HepG2 (cell line): ENCODE results near the gene IKZF3. TPM values are rescaled to one million over a fixed set of nuclear protein-coding genes. Genes with fewer than 3 reads are reported as not detected.

Experiments
- AGO2 ChIP-seq: fragments of 200-400 bp; formaldehyde crosslinking; optimal IDR thresholded peaks from 2 replicates; pipeline ENCODE3; 2017; ENCODE audit warnings: mild to moderate bottlenecking, low read depth, low read length, moderate library complexity
- ATF7 ChIP-seq, 2 experiments: fragments of 450-650 bp in 1 of 2; sonication (generic) in 1 of 2; formaldehyde crosslinking in 1 of 2; IDR thresholded peaks; 2 replicates each; pipeline versions ENCODE4 v1.4.0 to v1.6.1; 2016 to 2020; ENCODE audit warnings: antibody characterized with exemption in 1 of 2, mild to moderate bottlenecking in 1 of 2, missing genetic modification reagents in 1 of 2
- FOXA1 ChIP-seq, 2 experiments: fragments of 450-650 bp in 1 of 2; sonication (generic) in 1 of 2; formaldehyde crosslinking in 1 of 2; IDR thresholded peaks; 2 replicates each; pipeline versions ENCODE4 v1.4.0 to v1.6.1; 2016 to 2020; ENCODE audit warnings: missing genetic modification reagents in 1 of 2
- GATAD1 ChIP-seq: IDR thresholded peaks from 2 replicates; pipeline ENCODE4 v1.6.1; 2016; ENCODE audit warnings: missing genetic modification reagents, missing compliant biosample characterization
- HMG20B ChIP-seq: conservative IDR thresholded peaks from 2 replicates; pipeline ENCODE4 v1.6.1; 2016; ENCODE audit warnings: missing genetic modification reagents, missing compliant biosample characterization
- HOXA5 ChIP-seq: sonication (generic); formaldehyde crosslinking; IDR thresholded peaks from 2 replicates; pipeline ENCODE4 v1.4.0; 2020; ENCODE audit warnings: missing genetic modification reagents
- JARID2 ChIP-seq: sonication (generic); formaldehyde crosslinking; IDR thresholded peaks from 2 replicates; pipeline ENCODE4 v1.8.1; 2023; ENCODE audit warnings: missing genetic modification reagents, inconsistent platforms; ENCODE audit not compliant: insufficient replicate concordance
- MAFF ChIP-seq: IDR thresholded peaks from 2 replicates; pipeline ENCODE4 v1.6.1; 2011; ENCODE audit warnings: low read depth, low read length, improper control_type of control experiment
- MYC ChIP-seq: sonication (generic); formaldehyde crosslinking; IDR thresholded peaks from 2 replicates; pipeline ENCODE4 v1.9.0; 2021; ENCODE audit warnings: missing genetic modification reagents, borderline replicate concordance
- NFATC3 ChIP-seq: sonication (generic); formaldehyde crosslinking; IDR thresholded peaks from 2 replicates; pipeline ENCODE4 v1.5.1; 2020; ENCODE audit warnings: mild to moderate bottlenecking, missing genetic modification reagents
- NRL ChIP-seq: sonication (generic); formaldehyde crosslinking; IDR thresholded peaks from 2 replicates; pipeline ENCODE4 v1.5.0; 2020; ENCODE audit warnings: missing genetic modification reagents, mild to moderate bottlenecking, moderate library complexity, borderline replicate concordance
- PRDM15 ChIP-seq: sonication (generic); formaldehyde crosslinking; IDR thresholded peaks from 2 replicates; pipeline ENCODE4 v1.4.0; 2020; ENCODE audit warnings: missing genetic modification reagents
- TBP ChIP-seq: sonication (generic); formaldehyde crosslinking; IDR thresholded peaks from 2 replicates; pipeline ENCODE4 v1.5.0; 2020; ENCODE audit warnings: missing genetic modification reagents
- TMF1 ChIP-seq: sonication (generic); formaldehyde crosslinking; IDR thresholded peaks from 2 replicates; pipeline ENCODE4 v1.8.1; 2022; ENCODE audit warnings: low read depth, missing genetic modification reagents
- ZBTB3 ChIP-seq: sonication (generic); formaldehyde crosslinking; IDR thresholded peaks from 2 replicates; pipeline ENCODE4 v1.4.0; 2020; ENCODE audit warnings: low read depth, mild to moderate bottlenecking, moderate library complexity, missing genetic modification reagents, borderline replicate concordance
- ZFAT ChIP-seq: sonication (generic); formaldehyde crosslinking; conservative IDR thresholded peaks from 2 replicates; pipeline ENCODE4 v1.8.1; 2023; ENCODE audit warnings: missing genetic modification reagents, inconsistent platforms
- ZNF12 ChIP-seq: sonication (generic); formaldehyde crosslinking; IDR thresholded peaks from 2 replicates; pipeline ENCODE4 v1.5.0; 2020; ENCODE audit warnings: missing genetic modification reagents
- ZNF274 ChIP-seq: sonication (generic); formaldehyde crosslinking; IDR thresholded peaks from 2 replicates; pipeline ENCODE4 v1.5.1; 2020; ENCODE audit warnings: mild to moderate bottlenecking, missing genetic modification reagents
- ZNF383 ChIP-seq: sonication (generic); formaldehyde crosslinking; IDR thresholded peaks from 2 replicates; pipeline ENCODE4 v1.4.0; 2020; ENCODE audit warnings: missing genetic modification reagents, mild to moderate bottlenecking, borderline replicate concordance
- ZNF614 ChIP-seq: IDR thresholded peaks from 2 replicates; pipeline ENCODE4 v1.6.1; 2018; ENCODE audit warnings: missing biosample characterization, missing genetic modification reagents, inconsistent platforms, borderline replicate concordance
- ZNF891 ChIP-seq: sonication (generic); formaldehyde crosslinking; IDR thresholded peaks from 2 replicates; pipeline ENCODE4 v1.5.0; 2020; ENCODE audit warnings: mild to moderate bottlenecking, missing genetic modification reagents
- polyA plus RNA-seq, 8 experiments: library from polyadenylated mRNA; depleted of rRNA in 3 of 8; stranded (reverse) in 7 of 8; unstranded in 1 of 8; fragments of >200 nt; fragmentation: Illumina TruSeq in 4 of 8; extraction: Trizol in 4 of 8; gene quantifications; 2 replicates each; pipeline versions ENCODE4 v1.2.1 to v1.2.3, GENCODE V29; 2011 to 2016; ENCODE audit warnings: low read depth in 4 of 8, missing spikeins in 1 of 8, mixed read lengths in 1 of 8; ENCODE audit not compliant: insufficient read depth in 1 of 8
- total RNA-seq, 5 experiments: library from RNA; depleted of rRNA; stranded (reverse); fragments of >200 nt; fragmentation: Illumina TruSeq; extraction: Trizol; gene quantifications; 2 replicates each; pipeline ENCODE4 v1.2.3, GENCODE V29; 2016; ENCODE audit warnings: low read depth in 1 of 5
- TF ChIP-seq, protein P1 (sequence below): sonication (generic); formaldehyde crosslinking; IDR thresholded peaks from 2 replicates; pipeline ENCODE4 v1.5.1; 2020; ENCODE audit warnings: mild to moderate bottlenecking, missing genetic modification reagents, moderate library complexity
- TF ChIP-seq, protein P2 (sequence below): sonication (generic); formaldehyde crosslinking; IDR thresholded peaks from 2 replicates; pipeline ENCODE4 v1.8.1; 2023; ENCODE audit warnings: mild to moderate bottlenecking, moderate library complexity, missing genetic modification reagents

The IKZF3 gene
- total and polyA plus RNA-seq, 2 of the 13 experiments (the other 11 are each of a cell fraction or from before 2014, with no cell fraction given) = not detected

- TF ChIP-seq NFATC3 (CRISPR knock-in tag) (peak; percentile 88; the same call in 1 of the 2 replicates), ZNF383 (no peak), NRL (CRISPR knock-in tag) (peak; percentile 98), JARID2 (peak; percentile 92), MAFF (no peak), TBP (CRISPR knock-in tag) (no peak), AGO2 (no peak), GATAD1 (peak; percentile 75), ZNF891 (CRISPR knock-in tag) (peak; percentile 92), ATF7 (IDR thresholded peaks at IDR 0.05) (no peak), ATF7 (CRISPR knock-in tag; IDR thresholded peaks at IDR 0.05) (peak; percentile 59; the same call in 1 of the 2 replicates), FOXA1 (IDR thresholded peaks at IDR 0.05) (no peak), FOXA1 (CRISPR knock-in tag; IDR thresholded peaks at IDR 0.05) (no peak), ZNF614 (peak; percentile 94; the same call in 1 of the 2 replicates), ZNF274 (CRISPR knock-in tag) (peak; percentile 99), ZNF12 (CRISPR knock-in tag) (peak; percentile 74), ZBTB3 (0 out of 2 replicates have a peak, but pooled peaks have one; percentile 74), TMF1 (CRISPR knock-in tag) (peak; percentile 98), ZFAT (CRISPR knock-in tag) (peak; percentile 90), HOXA5 (CRISPR knock-in tag) (peak; percentile 98), PRDM15 (CRISPR knock-in tag) (peak; percentile 85), MYC (CRISPR knock-in tag) (peak; percentile 93), HMG20B (peak; percentile 54; the same call in 1 of the 2 replicates)
- TF ChIP-seq, protein P1, sequence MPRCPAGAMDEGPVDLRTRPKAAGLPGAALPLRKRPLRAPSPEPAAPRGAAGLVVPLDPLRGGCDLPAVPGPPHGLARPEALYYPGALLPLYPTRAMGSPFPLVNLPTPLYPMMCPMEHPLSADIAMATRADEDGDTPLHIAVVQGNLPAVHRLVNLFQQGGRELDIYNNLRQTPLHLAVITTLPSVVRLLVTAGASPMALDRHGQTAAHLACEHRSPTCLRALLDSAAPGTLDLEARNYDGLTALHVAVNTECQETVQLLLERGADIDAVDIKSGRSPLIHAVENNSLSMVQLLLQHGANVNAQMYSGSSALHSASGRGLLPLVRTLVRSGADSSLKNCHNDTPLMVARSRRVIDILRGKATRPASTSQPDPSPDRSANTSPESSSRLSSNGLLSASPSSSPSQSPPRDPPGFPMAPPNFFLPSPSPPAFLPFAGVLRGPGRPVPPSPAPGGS = peak; percentile 99
- TF ChIP-seq, protein P2, sequence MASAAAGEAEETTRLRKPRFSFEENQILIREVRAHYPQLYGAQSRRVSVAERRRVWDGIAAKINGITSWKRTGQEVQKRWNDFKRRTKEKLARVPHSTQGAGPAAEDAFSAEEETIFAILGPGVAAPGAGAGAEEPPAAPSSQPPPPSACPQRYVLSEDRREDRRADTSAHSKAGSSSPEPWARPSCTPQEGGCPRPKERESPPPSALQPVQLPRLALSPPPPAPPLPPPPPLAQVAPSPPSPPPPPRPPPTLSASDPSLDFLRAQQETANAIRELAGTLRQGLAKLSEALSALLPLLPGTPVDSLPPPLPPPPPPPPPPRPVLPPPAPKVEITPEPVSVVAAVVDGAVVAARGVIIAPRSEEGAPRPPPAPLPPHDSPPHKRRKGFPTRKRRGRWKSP = peak; percentile 99
Measured at GRCh38 chr17:39863918-39864746, at the start of gene IKZF3 (continued).
